ENCODE measurements around the gene FBXL7. TPM values are rescaled to one million over a fixed set of nuclear protein-coding genes. Genes with fewer than 3 reads are reported as not detected.

FBXL7 gene
- total RNA-seq, 4 donors from 2014 or later: 2.1 to 25.6 (median 6.5) TPM

DNA sequence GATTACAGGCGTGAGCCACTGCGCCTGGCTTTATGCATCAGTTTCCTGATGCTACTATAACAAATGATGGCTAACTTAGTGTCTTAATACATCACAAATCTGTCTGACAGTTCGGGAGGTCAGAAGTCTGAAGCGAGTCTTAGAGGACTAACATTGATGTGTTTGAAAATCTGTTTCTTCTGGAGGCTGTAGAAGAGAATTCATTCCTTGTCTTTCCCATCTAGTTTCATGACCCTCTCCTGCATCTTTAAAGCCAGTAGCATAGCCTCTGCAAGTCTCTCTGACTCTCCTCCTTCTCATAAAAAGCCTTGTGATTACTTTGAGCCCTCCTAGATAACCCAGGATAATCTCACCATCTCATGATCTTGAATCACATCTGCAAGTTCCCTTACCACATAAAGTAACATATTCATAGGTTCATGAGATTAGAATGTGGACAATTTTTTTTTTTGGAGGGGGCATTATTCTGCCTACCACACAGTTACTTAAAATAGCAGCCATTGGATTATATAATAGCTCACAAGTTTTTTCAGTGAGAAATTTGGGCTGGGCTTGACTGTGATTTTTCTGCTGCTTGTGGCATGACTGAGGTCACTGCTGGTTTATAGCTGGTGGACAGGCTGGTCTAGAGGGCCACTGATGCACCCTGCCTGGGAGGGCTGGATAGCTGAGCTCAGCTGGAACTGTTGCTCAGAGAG, 134.8 kb downstream of the FBXL7 start:
- H3K9me3 ChIP-seq: no peaks in the 10 kb centered on the region

DNA sequence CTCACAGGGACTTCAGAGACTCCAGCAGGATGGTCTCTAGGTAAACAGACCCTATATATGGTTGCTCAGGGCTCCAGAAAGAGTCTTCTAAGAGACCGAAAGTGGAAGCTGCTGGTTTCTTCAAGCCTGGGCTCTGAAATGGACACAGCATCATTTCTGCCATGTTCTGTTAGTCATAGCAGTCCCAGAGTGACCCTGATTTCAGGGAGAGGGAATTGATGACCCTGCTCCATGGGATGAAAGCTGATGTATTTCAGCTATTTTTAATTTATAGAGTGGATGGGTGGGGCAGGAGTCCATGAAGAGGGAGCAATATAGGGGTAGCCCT, 135.3 kb downstream of the FBXL7 start:
- Histone ChIP-seq H3K9me3 (no peaks in the 10 kb centered on the region), H3K4me3 (no peak overlapping the region), H3K27ac (no peak overlapping the region), H3K27me3 (no peaks in the 10 kb centered on the region), H3K4me1 (peaks cover 0 to 4% (median 0%) of the 10 kb centered on the region in 4 donors), H3K36me3 (no peaks in the 10 kb centered on the region)
- no peak for TF ChIP-seq POLR2A (IDR thresholded peaks at IDR 0.05)
- TF ChIP-seq, protein P1, sequence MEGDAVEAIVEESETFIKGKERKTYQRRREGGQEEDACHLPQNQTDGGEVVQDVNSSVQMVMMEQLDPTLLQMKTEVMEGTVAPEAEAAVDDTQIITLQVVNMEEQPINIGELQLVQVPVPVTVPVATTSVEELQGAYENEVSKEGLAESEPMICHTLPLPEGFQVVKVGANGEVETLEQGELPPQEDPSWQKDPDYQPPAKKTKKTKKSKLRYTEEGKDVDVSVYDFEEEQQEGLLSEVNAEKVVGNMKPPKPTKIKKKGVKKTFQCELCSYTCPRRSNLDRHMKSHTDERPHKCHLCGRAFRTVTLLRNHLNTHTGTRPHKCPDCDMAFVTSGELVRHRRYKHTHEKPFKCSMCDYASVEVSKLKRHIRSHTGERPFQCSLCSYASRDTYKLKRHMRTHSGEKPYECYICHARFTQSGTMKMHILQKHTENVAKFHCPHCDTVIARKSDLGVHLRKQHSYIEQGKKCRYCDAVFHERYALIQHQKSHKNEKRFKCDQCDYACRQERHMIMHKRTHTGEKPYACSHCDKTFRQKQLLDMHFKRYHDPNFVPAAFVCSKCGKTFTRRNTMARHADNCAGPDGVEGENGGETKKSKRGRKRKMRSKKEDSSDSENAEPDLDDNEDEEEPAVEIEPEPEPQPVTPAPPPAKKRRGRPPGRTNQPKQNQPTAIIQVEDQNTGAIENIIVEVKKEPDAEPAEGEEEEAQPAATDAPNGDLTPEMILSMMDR (IDR thresholded peaks at IDR 0.05): no peak
- no peak for DNase-seq

More for the DNA sequence above, 134.8 kb downstream of the FBXL7 start:
- TF ChIP-seq, protein P1 (IDR thresholded peaks at IDR 0.05): no peak
- no peak for TF ChIP-seq POLR2A (IDR thresholded peaks at IDR 0.05)
- H3K4me3 ChIP-seq: no peak overlapping the region
- H3K27me3 ChIP-seq: no peaks in the 10 kb centered on the region
- no peaks in the 10 kb centered on the region for H3K36me3 ChIP-seq
- no peak for DNase-seq
- H3K27ac ChIP-seq: no peak overlapping the region
- peaks cover 0 to 4% (median 0%) of the 10 kb centered on the region in 4 donors for H3K4me1 ChIP-seq

GRCh38 chr5:15637345-15637744, 137.4 kb downstream of the FBXL7 start:
- H3K36me3 ChIP-seq: no peaks in the 10 kb centered on the region
- peaks cover 0 to 4% (median 0%) of the 10 kb centered on the region in 4 donors for H3K4me1 ChIP-seq
- H3K27ac ChIP-seq: no peak overlapping the region
- no peak overlapping the region for H3K4me3 ChIP-seq
- DNase-seq: no peak
- TF ChIP-seq POLR2A (IDR thresholded peaks at IDR 0.05): no peak
- TF ChIP-seq, protein P1 (IDR thresholded peaks at IDR 0.05): no peak
- H3K27me3 ChIP-seq: no peaks in the 10 kb centered on the region
- no peaks in the 10 kb centered on the region for H3K9me3 ChIP-seq

- Histone ChIP-seq H3K27ac (no peak overlapping the region), H3K9me3 (no peaks in the 10 kb centered on the region), H3K4me3 (no peak overlapping the region), H3K27me3 (no peaks in the 10 kb centered on the region), H3K36me3 (no peaks in the 10 kb centered on the region), H3K4me1 (peaks cover 0 to 4% (median 0%) of the 10 kb centered on the region in 4 donors)
- DNase-seq: no peak
- TF ChIP-seq, protein P1 (IDR thresholded peaks at IDR 0.05): no peak
- TF ChIP-seq POLR2A (IDR thresholded peaks at IDR 0.05): no peak
Observed at GRCh38 chr5:15637886-15638285, 137.9 kb downstream of the FBXL7 start.

DNA sequence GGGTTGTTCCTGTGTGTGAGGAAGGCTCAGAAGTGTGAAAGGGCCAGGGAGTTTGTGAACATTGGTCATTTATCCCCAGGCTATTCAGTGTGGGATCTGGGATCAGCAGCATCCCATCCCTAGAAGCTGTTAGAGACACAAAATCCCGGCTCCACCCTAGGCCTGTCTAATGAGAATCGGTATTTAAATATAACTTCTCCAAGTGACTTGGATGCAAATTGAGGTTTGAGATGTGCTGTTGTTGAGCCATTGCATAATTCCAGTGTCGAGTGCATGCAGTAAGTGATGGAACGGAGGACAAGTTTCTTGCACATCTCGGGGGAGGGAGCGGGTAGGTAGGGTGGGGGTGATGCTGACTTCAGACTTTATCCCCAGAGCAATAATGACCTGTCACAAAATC, 138.3 kb downstream of the FBXL7 start:
- no peaks in the 10 kb centered on the region for H3K9me3 ChIP-seq
- no peak for TF ChIP-seq POLR2A (IDR thresholded peaks at IDR 0.05)
- TF ChIP-seq, protein P1 (IDR thresholded peaks at IDR 0.05): no peak

More for the DNA sequence above, 138.3 kb downstream of the FBXL7 start:
- Histone ChIP-seq H3K4me1 (peaks cover 0 to 4% (median 0%) of the 10 kb centered on the region in 4 donors), H3K36me3 (no peaks in the 10 kb centered on the region), H3K27me3 (no peaks in the 10 kb centered on the region), H3K4me3 (no peak overlapping the region), H3K27ac (no peak overlapping the region)
- no peak for DNase-seq
